GM19193 (cell line): ENCODE measurements around the gene PSMD11.

Experiments
- POLR2A ChIP-seq: IDR thresholded peaks from 4 replicates; pipeline ENCODE4 v1.6.1; 2011; ENCODE audit not compliant: insufficient read depth, insufficient read length; ENCODE audit errors: extremely low read depth

The PSMD11 gene

GRCh38 chr17:32460054-32460453 is 15.7 kb downstream of the PSMD11 start:
- TF ChIP-seq POLR2A: no peak

- TF ChIP-seq POLR2A: no peak
Measured at GRCh38 chr17:32461498-32461852, 17.2 kb downstream of the PSMD11 start.

GRCh38 chr17:32461853-32462617 is 17.7 kb downstream of the PSMD11 start:
- TF ChIP-seq POLR2A: no peak

GRCh38 chr17:32463304-32463703 is 19.0 kb downstream of the PSMD11 start:
- no peak for TF ChIP-seq POLR2A

- no peak for TF ChIP-seq POLR2A
Measured at GRCh38 chr17:32464374-32464773, 20.1 kb downstream of the PSMD11 start.

GRCh38 chr17:32467949-32468348 is 23.6 kb downstream of the PSMD11 start:
- no peak for TF ChIP-seq POLR2A

- TF ChIP-seq POLR2A: no peak
Measured at GRCh38 chr17:32470405-32471167, 26.3 kb downstream of the PSMD11 start.

- TF ChIP-seq POLR2A: no peak
Measured at GRCh38 chr17:32471652-32472051, 27.3 kb downstream of the PSMD11 start.

- TF ChIP-seq POLR2A: no peak
Measured at GRCh38 chr17:32475258-32475657, 30.9 kb downstream of the PSMD11 start.

- no peak for TF ChIP-seq POLR2A
Measured at GRCh38 chr17:32477220-32477619, 32.9 kb downstream of the PSMD11 start.

GRCh38 chr17:32479074-32479617 is 34.8 kb downstream of the PSMD11 start:
- TF ChIP-seq POLR2A: no peak

- TF ChIP-seq POLR2A: no peak
Measured at GRCh38 chr17:32481193-32481592, 36.9 kb downstream of the PSMD11 start.

- no peak for TF ChIP-seq POLR2A
Measured at GRCh38 chr17:32482568-32483320, 38.4 kb downstream of the PSMD11 start.

- no peak for TF ChIP-seq POLR2A
Measured at GRCh38 chr17:32483451-32484019, 39.2 kb downstream of the PSMD11 start.

- TF ChIP-seq POLR2A: no peak
Measured at GRCh38 chr17:32484041-32484461, 39.7 kb downstream of the PSMD11 start.
